GM12878 (cell line): ENCODE measurements around the gene CCK.

Experiments
- CEBPB ChIP-seq, 2 experiments: fragments of 150-350 bp in 1 of 2; IDR thresholded peaks; 2 replicates each; pipeline ENCODE4 v1.6.1; 2012 to 2014; ENCODE audit warnings: low read depth in 2 of 2, low read length in 2 of 2, borderline replicate concordance in 1 of 2, inconsistent platforms in 1 of 2
- EZH2 ChIP-seq: IDR thresholded peaks from 2 replicates; pipeline ENCODE4 v1.6.1; 2012; ENCODE audit warnings: low read depth, mild to moderate bottlenecking, control low read depth, inconsistent platforms, low read length, borderline replicate concordance; ENCODE audit not compliant: control insufficient read depth
- JUND ChIP-seq: IDR thresholded peaks from 2 replicates; pipeline ENCODE4 v1.6.1; 2012; ENCODE audit warnings: low read depth, mild to moderate bottlenecking, low read length, improper control_type of control experiment, moderate library complexity
- POLR2A ChIP-seq: IDR thresholded peaks from 2 replicates; pipeline ENCODE4 v1.6.1; 2011; ENCODE audit warnings: low read depth, mild to moderate bottlenecking, low read length
- POLR2AphosphoS5 ChIP-seq: IDR thresholded peaks from 2 replicates; pipeline ENCODE4 v1.6.1; 2011; ENCODE audit warnings: mild to moderate bottlenecking, low read length, inconsistent platforms
- TF ChIP-seq, protein P1 (sequence below): IDR thresholded peaks from 2 replicates; pipeline ENCODE4 v1.6.1; 2012; ENCODE audit warnings: mild to moderate bottlenecking, low read depth, low read length
- TF ChIP-seq, protein P2 (sequence below), 3 experiments: IDR thresholded peaks in 2 of 3; conservative IDR thresholded peaks in 1 of 3; 2 replicates each; pipeline ENCODE4 v1.5.1; 2011; ENCODE audit warnings: low read depth in 3 of 3, low read length in 3 of 3, mild to moderate bottlenecking in 3 of 3, control low read depth in 2 of 3, moderate library complexity in 2 of 3, inconsistent platforms in 1 of 3, mixed read lengths in 1 of 3; ENCODE audit not compliant: control insufficient read depth in 2 of 3, insufficient read depth in 1 of 3; ENCODE audit errors: extremely low read depth in 1 of 3
- TF ChIP-seq, protein P3 (sequence below): IDR thresholded peaks from 2 replicates; pipeline ENCODE4 v1.6.1; 2011; ENCODE audit warnings: low read depth, low read length, improper control_type of control experiment, borderline replicate concordance

- TF ChIP-seq CEBPB (IDR thresholded peaks at IDR 0.05; ENCODE audit: borderline replicate concordance in 1 of 2, low read depth in 2 of 2, low read length in 2 of 2) = no peak
- TF ChIP-seq EZH2 = no peak
- TF ChIP-seq, protein P1, sequence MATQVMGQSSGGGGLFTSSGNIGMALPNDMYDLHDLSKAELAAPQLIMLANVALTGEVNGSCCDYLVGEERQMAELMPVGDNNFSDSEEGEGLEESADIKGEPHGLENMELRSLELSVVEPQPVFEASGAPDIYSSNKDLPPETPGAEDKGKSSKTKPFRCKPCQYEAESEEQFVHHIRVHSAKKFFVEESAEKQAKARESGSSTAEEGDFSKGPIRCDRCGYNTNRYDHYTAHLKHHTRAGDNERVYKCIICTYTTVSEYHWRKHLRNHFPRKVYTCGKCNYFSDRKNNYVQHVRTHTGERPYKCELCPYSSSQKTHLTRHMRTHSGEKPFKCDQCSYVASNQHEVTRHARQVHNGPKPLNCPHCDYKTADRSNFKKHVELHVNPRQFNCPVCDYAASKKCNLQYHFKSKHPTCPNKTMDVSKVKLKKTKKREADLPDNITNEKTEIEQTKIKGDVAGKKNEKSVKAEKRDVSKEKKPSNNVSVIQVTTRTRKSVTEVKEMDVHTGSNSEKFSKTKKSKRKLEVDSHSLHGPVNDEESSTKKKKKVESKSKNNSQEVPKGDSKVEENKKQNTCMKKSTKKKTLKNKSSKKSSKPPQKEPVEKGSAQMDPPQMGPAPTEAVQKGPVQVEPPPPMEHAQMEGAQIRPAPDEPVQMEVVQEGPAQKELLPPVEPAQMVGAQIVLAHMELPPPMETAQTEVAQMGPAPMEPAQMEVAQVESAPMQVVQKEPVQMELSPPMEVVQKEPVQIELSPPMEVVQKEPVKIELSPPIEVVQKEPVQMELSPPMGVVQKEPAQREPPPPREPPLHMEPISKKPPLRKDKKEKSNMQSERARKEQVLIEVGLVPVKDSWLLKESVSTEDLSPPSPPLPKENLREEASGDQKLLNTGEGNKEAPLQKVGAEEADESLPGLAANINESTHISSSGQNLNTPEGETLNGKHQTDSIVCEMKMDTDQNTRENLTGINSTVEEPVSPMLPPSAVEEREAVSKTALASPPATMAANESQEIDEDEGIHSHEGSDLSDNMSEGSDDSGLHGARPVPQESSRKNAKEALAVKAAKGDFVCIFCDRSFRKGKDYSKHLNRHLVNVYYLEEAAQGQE = no peak
- TF ChIP-seq, protein P2, sequence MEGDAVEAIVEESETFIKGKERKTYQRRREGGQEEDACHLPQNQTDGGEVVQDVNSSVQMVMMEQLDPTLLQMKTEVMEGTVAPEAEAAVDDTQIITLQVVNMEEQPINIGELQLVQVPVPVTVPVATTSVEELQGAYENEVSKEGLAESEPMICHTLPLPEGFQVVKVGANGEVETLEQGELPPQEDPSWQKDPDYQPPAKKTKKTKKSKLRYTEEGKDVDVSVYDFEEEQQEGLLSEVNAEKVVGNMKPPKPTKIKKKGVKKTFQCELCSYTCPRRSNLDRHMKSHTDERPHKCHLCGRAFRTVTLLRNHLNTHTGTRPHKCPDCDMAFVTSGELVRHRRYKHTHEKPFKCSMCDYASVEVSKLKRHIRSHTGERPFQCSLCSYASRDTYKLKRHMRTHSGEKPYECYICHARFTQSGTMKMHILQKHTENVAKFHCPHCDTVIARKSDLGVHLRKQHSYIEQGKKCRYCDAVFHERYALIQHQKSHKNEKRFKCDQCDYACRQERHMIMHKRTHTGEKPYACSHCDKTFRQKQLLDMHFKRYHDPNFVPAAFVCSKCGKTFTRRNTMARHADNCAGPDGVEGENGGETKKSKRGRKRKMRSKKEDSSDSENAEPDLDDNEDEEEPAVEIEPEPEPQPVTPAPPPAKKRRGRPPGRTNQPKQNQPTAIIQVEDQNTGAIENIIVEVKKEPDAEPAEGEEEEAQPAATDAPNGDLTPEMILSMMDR (IDR thresholded peaks at IDR 0.05 in 2 of 3, conservative IDR thresholded peaks at IDR 0.05 in 1 of 3; ENCODE audit: control insufficient read depth in 2 of 3, extremely low read depth in 1 of 3, insufficient read depth in 1 of 3, low read depth in 3 of 3, low read length in 3 of 3) = no peak
- no peak for TF ChIP-seq JUND
- TF ChIP-seq, protein P3, sequence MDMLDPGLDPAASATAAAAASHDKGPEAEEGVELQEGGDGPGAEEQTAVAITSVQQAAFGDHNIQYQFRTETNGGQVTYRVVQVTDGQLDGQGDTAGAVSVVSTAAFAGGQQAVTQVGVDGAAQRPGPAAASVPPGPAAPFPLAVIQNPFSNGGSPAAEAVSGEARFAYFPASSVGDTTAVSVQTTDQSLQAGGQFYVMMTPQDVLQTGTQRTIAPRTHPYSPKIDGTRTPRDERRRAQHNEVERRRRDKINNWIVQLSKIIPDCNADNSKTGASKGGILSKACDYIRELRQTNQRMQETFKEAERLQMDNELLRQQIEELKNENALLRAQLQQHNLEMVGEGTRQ = no peak
- TF ChIP-seq POLR2AphosphoS5 = no peak
- no peak for TF ChIP-seq POLR2A
These were observed 9.0 kb downstream of the CCK start for GRCh38 chr3:42257007-42257406.
